ENCODE results near the gene DNMT3A. TPM values are rescaled to one million over a fixed set of nuclear protein-coding genes. Genes with fewer than 3 reads are reported as not detected.

The DNMT3A gene
- total and polyA plus RNA-seq, 2 of the 8 experiments (the other 6 are each of a cell fraction or from before 2014, with no cell fraction given): 33.6 to 178 TPM

DNA sequence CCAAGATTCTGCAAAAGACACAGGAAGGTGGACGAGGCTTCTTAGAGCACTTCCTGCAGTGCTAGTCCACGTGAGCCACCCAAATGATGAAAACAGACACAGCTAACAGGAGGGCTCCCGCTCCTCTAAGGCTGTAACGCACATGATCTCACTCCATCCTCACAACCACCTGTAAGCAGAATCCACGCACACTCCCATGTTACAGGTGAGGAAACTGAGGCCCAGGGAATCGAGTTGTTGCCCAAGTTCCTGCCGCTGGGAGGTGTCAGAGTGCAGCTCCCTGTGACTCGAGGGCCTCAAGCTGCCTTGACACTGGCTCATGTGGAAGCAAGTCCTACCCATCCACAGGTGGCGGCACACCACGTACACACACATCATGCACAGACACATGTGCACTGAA is 4.4 kb downstream of the DNMT3A start:
- Histone ChIP-seq H4K8ac (ENCODE audit: extremely low read depth, insufficient read depth, low read length) (no peak overlapping the region), H3K23me2 (ENCODE audit: low read depth, low read length) (peaks cover 9% of the 10 kb centered on the region; the same call in 1 of the 2 replicates), H2BK12ac (ENCODE audit: low read depth, low read length) (no peak overlapping the region), H3K79me1 (ENCODE audit: low read depth, low read length) (peaks cover 3% of the 10 kb centered on the region), H2AK5ac (ENCODE audit: low read depth, low read length) (no peak overlapping the region; the same call in 1 of the 2 replicates), H3K23ac (ENCODE audit: insufficient read length) (no peak overlapping the region), H2BK120ac (replicated peaks; ENCODE audit: low read depth, low read length) (no peak overlapping the region), H3K9me3 (ENCODE audit: insufficient read depth in 2 of 2, low read depth in 1 of 2, low read length in 1 of 2) (no peaks in the 10 kb centered on the region), H3K14ac (ENCODE audit: insufficient read length) (no peak overlapping the region), H2AFZ (ENCODE audit: low read length) (no peak overlapping the region), H4K91ac (replicated peaks; ENCODE audit: insufficient read length, low read length) (no peak overlapping the region), H3K27ac (ENCODE audit: low read depth, low read length) (no peak overlapping the region), H3K4ac (replicated peaks; ENCODE audit: insufficient read length, low read depth, low read length) (no peak overlapping the region), H3K4me1 (replicated peaks in 1 of 4; ENCODE audit: control insufficient read depth in 3 of 4, insufficient read depth in 4 of 4, low read length in 3 of 4) (peaks cover 18 to 51% (median 33%) of the 10 kb centered on the region in 4 experiments), H3K36me3 (ENCODE audit: control insufficient read depth in 2 of 4, insufficient read depth in 4 of 4, low read length in 3 of 4) (no peaks in the 10 kb centered on the region), H3K79me2 (ENCODE audit: control insufficient read depth in 1 of 2, insufficient read depth in 2 of 2, low read length in 2 of 2) (peaks cover 0 to 4% of the 10 kb centered on the region in 2 experiments; a peak in 1 of 4 replicates), H3K4me3 (ENCODE audit: extremely low read depth in 1 of 4, insufficient read depth in 2 of 4, low read depth in 3 of 4, low read length in 4 of 4) (no peak overlapping the region), H3K27me3 (replicated peaks in 1 of 4; ENCODE audit: control insufficient read depth in 3 of 4, extremely low read depth in 1 of 4, insufficient read depth in 3 of 4, low read length in 3 of 4) (peaks cover 0 to 8% (median 2%) of the 10 kb centered on the region in 4 experiments; a peak in 3 of 7 replicates), H3K18ac (ENCODE audit: extremely low read depth, low read length) (no peak overlapping the region), H4K5ac (ENCODE audit: insufficient read length, low read depth, low read length) (no peak overlapping the region), H2BK5ac (ENCODE audit: low read depth, low read length) (no peak overlapping the region), H3K4me2 (ENCODE audit: insufficient read depth in 1 of 2, low read depth in 2 of 2, low read length in 2 of 2) (no peak overlapping the region), H4K20me1 (replicated peaks in 1 of 2; ENCODE audit: control insufficient read depth in 1 of 2, insufficient read depth in 2 of 2, low read length in 2 of 2) (peaks cover 3 to 11% of the 10 kb centered on the region in 2 experiments), H2BK20ac (ENCODE audit: low read length) (no peak overlapping the region), H3K56ac (replicated peaks; ENCODE audit: insufficient read length, low read depth, low read length) (no peak overlapping the region), H2BK15ac (ENCODE audit: low read length) (0 out of 2 replicates have a peak overlapping the region, but pooled peaks have one; percentile 31), H3K9ac (replicated peaks in 1 of 4; ENCODE audit: extremely low read depth in 1 of 4, low read depth in 3 of 4, low read length in 3 of 4) (no peak overlapping the region)
- DNase-seq (ENCODE audit: low read depth in 1 of 2, low spot score in 2 of 2) (no peak), FAIRE-seq (no peak)
- ChIA-PET POLR2A (ENCODE audit: partially characterized antibody) (interaction anchor here (0.8 to 2.0 kb wide), 5 partner anchors 14 to 125 kb away, joined by 3 to 5 read pairs (median 4); no protein-coding TSS in a partner anchor), CTCF (ENCODE audit: partially characterized antibody) (interaction anchor here (0.6 to 11.4 kb wide), 11 partner anchors 10 to 85 kb away, joined by 3 to 178 read pairs (median 4); no protein-coding TSS in a partner anchor)
- WGBS, 2 experiments (ENCODE audit: extremely low coverage in 1 of 2, insufficient coverage in 1 of 2, insufficient read length in 1 of 2, insufficient replicate concordance in 2 of 2, low coverage in 1 of 2, low lambda C conversion rate in 2 of 2, missing lambda C conversion rate in 1 of 2): 88% methylated on average over 10 of the region's 10 CpGs; no CpG with 5 or more reads in 1 of the 2 experiments
- TF ChIP-seq RBBP5 (IDR thresholded peaks at IDR 0.05; ENCODE audit: borderline replicate concordance, low read depth, low read length) (no peak), EP300 (IDR thresholded peaks at IDR 0.05; ENCODE audit: borderline replicate concordance in 1 of 2, low read depth in 2 of 2, low read length in 2 of 2) (no peak), TEAD4 (IDR thresholded peaks at IDR 0.05; ENCODE audit: low read depth, low read length) (0 out of 2 replicates have a peak, but pooled peaks have one; percentile 28), KDM1A (IDR thresholded peaks at IDR 0.05; ENCODE audit: borderline replicate concordance, low read length) (no peak), EZH2 (IDR thresholded peaks at IDR 0.05; ENCODE audit: low read depth, low read length, severe bottlenecking) (no peak), KDM4A (IDR thresholded peaks at IDR 0.05; ENCODE audit: low read depth, low read length, severe bottlenecking) (no peak), CTBP2 (IDR thresholded peaks at IDR 0.05; ENCODE audit: borderline replicate concordance, insufficient read depth, insufficient read length, low read length) (no peak)
- TF ChIP-seq, protein P1, sequence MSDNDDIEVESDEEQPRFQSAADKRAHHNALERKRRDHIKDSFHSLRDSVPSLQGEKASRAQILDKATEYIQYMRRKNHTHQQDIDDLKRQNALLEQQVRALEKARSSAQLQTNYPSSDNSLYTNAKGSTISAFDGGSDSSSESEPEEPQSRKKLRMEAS (IDR thresholded peaks at IDR 0.05): no peak
- TF ChIP-seq, protein P2, sequence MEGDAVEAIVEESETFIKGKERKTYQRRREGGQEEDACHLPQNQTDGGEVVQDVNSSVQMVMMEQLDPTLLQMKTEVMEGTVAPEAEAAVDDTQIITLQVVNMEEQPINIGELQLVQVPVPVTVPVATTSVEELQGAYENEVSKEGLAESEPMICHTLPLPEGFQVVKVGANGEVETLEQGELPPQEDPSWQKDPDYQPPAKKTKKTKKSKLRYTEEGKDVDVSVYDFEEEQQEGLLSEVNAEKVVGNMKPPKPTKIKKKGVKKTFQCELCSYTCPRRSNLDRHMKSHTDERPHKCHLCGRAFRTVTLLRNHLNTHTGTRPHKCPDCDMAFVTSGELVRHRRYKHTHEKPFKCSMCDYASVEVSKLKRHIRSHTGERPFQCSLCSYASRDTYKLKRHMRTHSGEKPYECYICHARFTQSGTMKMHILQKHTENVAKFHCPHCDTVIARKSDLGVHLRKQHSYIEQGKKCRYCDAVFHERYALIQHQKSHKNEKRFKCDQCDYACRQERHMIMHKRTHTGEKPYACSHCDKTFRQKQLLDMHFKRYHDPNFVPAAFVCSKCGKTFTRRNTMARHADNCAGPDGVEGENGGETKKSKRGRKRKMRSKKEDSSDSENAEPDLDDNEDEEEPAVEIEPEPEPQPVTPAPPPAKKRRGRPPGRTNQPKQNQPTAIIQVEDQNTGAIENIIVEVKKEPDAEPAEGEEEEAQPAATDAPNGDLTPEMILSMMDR (IDR thresholded peaks at IDR 0.05; ENCODE audit: control extremely low read depth in 1 of 3, insufficient read depth in 1 of 3, low read depth in 1 of 3, low read length in 3 of 3): peak in 2 of 3 experiments; percentile 20 to 28; a peak in 2 of 4 replicates
